ENCODE measurements around the gene EVPL.

Gene EVPL

GRCh38 chr17:75959051-75959838 is 67.9 kb downstream of the EVPL start:
- DNase-seq = no peak
